Smooth muscle cell of the coronary artery (primary cell): ENCODE data around the gene SERPING1. TPM values are rescaled to one million over a fixed set of nuclear protein-coding genes. Genes with fewer than 3 reads are reported as not detected.

Source experiments
- total RNA-seq: library from RNA; depleted of rRNA; stranded (reverse); fragments of >200 nt; gene quantifications from 2 replicates; pipeline ENCODE4 v1.2.3, GENCODE V29; 2014; ENCODE audit warnings: low replicate concordance

Gene SERPING1
- 1.4 and 8.2 TPM in 2 replicates for total RNA-seq

DNA sequence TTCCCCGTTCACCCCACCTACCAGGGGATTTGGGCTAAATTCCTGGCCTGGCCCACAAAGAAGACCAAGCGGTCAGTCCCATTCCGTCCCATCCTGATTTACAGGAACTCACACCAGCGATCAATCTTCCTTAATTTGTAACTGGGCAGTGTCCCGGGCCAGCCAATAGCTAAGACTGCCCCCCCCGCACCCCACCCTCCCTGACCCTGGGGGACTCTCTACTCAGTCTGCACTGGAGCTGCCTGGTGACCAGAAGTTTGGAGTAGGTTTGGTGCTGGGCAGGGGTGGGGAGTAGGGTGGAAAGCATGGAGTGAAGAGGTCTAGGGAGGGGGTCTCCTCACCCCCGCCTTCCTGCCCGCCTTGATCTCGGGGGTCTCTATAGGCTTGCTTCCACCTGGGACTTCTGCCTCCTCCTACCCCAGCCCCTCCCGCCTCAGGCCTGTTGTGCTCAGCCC lies at the start of gene SERPING1:
SERPING1 (plus strand) TSS at position 225 of the 455 bp plus-strand sequence. CDS start 586 bp downstream, outside the sequence.

DNA sequence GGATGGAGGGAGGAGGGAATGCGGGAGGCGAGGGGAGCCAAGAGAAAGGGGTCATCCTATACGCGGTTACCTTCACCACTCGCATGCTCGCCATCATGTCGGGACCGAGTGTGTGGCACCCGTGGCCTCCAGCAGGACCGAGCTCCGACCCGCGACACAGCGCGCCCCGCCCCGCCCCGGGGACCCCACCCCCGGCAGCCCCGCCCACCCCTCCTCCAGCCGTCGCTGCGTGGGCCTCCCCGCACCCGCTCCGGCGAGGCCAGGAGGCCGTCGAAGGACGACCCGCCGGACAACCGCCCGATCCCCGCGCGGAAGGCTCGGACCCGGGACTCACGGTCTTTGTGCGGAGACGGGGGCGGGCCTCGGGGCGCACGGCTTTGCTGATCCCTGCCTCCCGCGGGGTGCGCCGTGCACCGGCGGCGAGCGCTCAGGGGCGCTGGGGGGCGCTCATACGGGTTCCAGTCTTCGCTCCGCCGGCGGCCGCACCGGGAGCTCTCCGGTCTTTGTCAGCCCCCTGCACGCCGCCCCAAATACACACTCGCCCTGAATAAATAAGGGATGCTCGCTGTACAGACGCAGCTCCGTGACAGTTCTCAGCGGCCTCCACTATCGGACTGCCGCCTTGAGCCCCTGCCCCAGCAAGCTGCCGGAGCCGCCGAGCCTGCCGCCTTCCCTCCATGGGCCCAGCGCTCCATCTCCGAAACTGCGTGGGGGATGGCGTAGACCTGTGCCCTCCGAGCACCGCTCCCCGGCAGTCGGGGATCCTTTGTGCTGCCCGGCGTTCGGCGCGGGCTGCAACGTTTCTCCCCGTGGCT lies 29.8 kb upstream of the SERPING1 start, which contains the start of gene UBE2L6:
UBE2L6 (minus strand) TSS at position 158 of the 815 bp plus-strand sequence; CDS start at position 97, 61 bp downstream.

DNA sequence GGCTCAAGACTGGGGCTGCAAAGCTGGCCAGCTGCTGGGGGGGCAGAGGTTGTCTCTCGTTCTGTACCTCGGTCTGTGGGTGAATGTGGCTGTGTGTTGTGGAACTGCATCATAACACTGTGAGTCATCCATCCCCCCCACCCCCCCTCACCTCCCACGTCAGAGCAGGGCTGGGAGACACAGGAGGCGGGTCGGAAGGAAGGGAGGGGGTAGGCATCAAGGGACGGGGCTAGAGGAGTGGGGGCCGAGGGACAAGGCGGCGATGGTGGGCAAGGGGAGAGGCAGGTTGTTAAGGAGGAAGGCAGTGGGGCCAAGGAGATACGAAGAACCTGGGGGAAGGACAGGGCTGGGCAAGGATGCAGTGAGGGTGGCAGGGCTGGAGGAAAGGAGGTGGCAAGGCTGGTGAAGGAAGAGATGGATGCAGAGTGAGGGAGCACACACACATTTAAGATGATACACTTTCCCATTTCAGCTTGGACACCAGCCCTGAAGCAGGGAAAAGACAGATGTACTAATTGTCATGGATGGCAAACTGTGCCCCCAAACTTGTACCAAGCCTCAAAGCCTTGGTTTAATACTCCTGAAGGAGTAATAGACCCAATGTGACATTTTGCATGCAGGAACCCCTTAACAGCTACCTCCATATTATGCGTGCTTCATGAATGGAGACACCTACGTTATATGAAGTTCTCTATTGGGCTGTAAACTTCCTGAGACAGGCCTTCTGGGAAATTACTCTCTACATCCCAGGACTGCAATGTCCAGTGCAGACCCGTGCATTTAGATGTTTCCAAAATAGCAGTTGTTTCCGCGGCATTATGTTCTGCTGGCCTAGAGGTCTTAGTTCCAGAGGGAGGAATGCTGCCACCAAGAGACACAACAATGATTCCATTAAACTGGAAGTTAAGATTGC lies 52.6 kb downstream of the SERPING1 start, which contains the start of gene YPEL4:
YPEL4 (minus strand) TSS at position 87 of the 913 bp plus-strand sequence. CDS start 2,805 bp downstream, outside the sequence.

DNA sequence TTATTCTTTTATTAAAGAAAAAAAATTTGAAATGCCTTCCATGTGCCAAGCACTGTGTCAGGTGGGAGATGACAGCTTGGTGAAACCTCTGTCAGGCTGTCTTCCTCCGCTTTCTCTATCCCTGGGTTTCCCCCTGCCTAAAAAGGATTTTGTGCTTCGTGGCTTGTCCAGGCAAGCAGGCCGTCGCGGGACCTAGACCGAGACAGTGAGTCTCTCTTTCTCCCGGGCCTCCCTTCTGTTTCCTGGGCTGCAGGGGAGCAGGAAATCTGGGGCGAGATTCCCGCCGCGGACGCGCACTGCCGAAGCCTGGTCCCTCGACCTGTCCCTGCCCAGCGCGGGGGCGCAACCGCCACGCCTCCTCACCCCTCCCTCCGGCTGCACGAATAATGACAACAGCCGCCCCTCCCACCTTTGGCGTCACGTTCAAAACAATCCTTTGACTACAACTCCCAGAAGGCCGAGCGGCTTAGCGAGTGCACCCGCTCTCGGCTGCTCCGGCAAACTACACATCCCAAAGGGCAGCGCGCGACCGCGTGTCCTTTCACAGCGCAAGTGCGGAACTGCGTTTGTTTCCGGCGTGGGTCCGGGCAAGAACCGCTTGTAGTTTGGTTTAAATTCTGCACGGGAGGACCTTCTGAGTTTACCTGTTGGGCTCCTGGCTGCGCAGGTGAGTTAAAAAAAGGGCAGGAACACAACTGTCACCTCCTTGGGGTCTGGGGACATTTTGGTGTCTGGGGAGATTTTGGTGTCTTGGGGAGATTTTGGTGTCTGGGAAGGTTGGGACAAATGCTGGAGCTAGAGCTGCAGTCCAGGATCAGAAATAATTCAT lies 59.9 kb downstream of the SERPING1 start, which contains the start of gene CLP1:
CLP1 (plus strand) TSS at position 569 of the 829 bp plus-strand sequence. CDS start 1,715 bp downstream, outside the sequence.

Other genes with a start within 250 kb of the SERPING1 start
- not detected in 2 replicates for gene PRG3, start 216.5 kb upstream of the SERPING1 start, total RNA-seq
- 0.08 and 0.23 TPM in 2 replicates for gene PRG2, start 207.0 kb upstream of the SERPING1 start, total RNA-seq
- 2.9 and 53.8 TPM in 2 replicates for gene SLC43A3, start 170.6 kb upstream of the SERPING1 start, total RNA-seq
- gene RTN4RL2, start 137.2 kb upstream of the SERPING1 start, total RNA-seq = 0.12 TPM in 1 of 2 replicates, not detected in the other
- gene SLC43A1, start 82.0 kb upstream of the SERPING1 start, total RNA-seq = 8.5 and 39.0 TPM in 2 replicates
- 50.1 and 70.0 TPM in 2 replicates for gene TIMM10, start 66.9 kb upstream of the SERPING1 start, total RNA-seq
- gene SMTNL1, start 60.1 kb upstream of the SERPING1 start, total RNA-seq = not detected in 2 replicates
- 37.1 and 111 TPM in 2 replicates for gene UBE2L6, start 30.0 kb upstream of the SERPING1 start, total RNA-seq
- gene YPEL4, start 52.2 kb downstream of the SERPING1 start, total RNA-seq = 0.60 and 2.8 TPM in 2 replicates
- gene CLP1, start 60.1 kb downstream of the SERPING1 start, total RNA-seq = 15.3 and 15.6 TPM in 2 replicates
- gene ZDHHC5, start 70.4 kb downstream of the SERPING1 start, total RNA-seq = 23.9 and 24.3 TPM in 2 replicates
- gene MED19, start 114.5 kb downstream of the SERPING1 start, total RNA-seq = 7.1 and 13.8 TPM in 2 replicates
- gene TMX2, start 114.9 kb downstream of the SERPING1 start, total RNA-seq = 50.0 and 59.8 TPM in 2 replicates
- 34.6 and 86.4 TPM in 2 replicates for gene SELENOH, start 143.8 kb downstream of the SERPING1 start, total RNA-seq
- gene BTBD18, start 154.1 kb downstream of the SERPING1 start, total RNA-seq = not detected in 2 replicates
- 93.8 and 107 TPM in 2 replicates for gene CTNND1, start 164.1 kb downstream of the SERPING1 start, total RNA-seq